ENCODE measurements around the gene KCNC3.

The KCNC3 gene

GRCh38 chr19:50309396-50310125 lies 19.6 kb downstream of the KCNC3 start:
- DNase-seq = no peak

- no peak for DNase-seq
These were observed 20.2 kb downstream of the KCNC3 start for GRCh38 chr19:50308991-50309390.

- no peak for DNase-seq
These were observed 25.6 kb downstream of the KCNC3 start for GRCh38 chr19:50303558-50303957.

GRCh38 chr19:50301607-50301971 lies 27.6 kb downstream of the KCNC3 start:
- DNase-seq = no peak

- DNase-seq = no peak
These were observed 28.2 kb downstream of the KCNC3 start for GRCh38 chr19:50300814-50301606.

- DNase-seq = no peak
These were observed 29.1 kb downstream of the KCNC3 start for GRCh38 chr19:50300051-50300450.

- DNase-seq = no peak
These were observed 35.7 kb downstream of the KCNC3 start for GRCh38 chr19:50293263-50294004.

- no peak for DNase-seq
These were observed 36.9 kb downstream of the KCNC3 start for GRCh38 chr19:50292216-50292827.

GRCh38 chr19:50290775-50291174 lies 38.4 kb downstream of the KCNC3 start:
- DNase-seq = no peak

GRCh38 chr19:50290011-50290410 lies 39.2 kb downstream of the KCNC3 start:
- DNase-seq = no peak

GRCh38 chr19:50288954-50289353 lies 40.2 kb downstream of the KCNC3 start:
- no peak for DNase-seq

GRCh38 chr19:50287331-50287730 lies 41.8 kb downstream of the KCNC3 start:
- no peak for DNase-seq

- no peak for DNase-seq
These were observed 42.7 kb downstream of the KCNC3 start for GRCh38 chr19:50286443-50286842.

GRCh38 chr19:50285833-50286232 lies 43.3 kb downstream of the KCNC3 start:
- no peak for DNase-seq

GRCh38 chr19:50281491-50281890 lies 47.7 kb downstream of the KCNC3 start:
- no peak for DNase-seq

GRCh38 chr19:50280983-50281382 lies 48.2 kb downstream of the KCNC3 start:
- no peak for DNase-seq

- no peak for DNase-seq
These were observed 49.1 kb downstream of the KCNC3 start for GRCh38 chr19:50280074-50280473.

- no peak for DNase-seq
These were observed 51.1 kb downstream of the KCNC3 start for GRCh38 chr19:50277966-50278580.

- DNase-seq = no peak
These were observed 52.7 kb downstream of the KCNC3 start for GRCh38 chr19:50276370-50277063.

- no peak for DNase-seq
These were observed 53.4 kb downstream of the KCNC3 start for GRCh38 chr19:50275577-50276368.

GRCh38 chr19:50273821-50274220 lies 55.4 kb downstream of the KCNC3 start:
- no peak for DNase-seq
